SK-N-SH (cell line): ENCODE results near the gene FTO. TPM values are rescaled to one million over a fixed set of nuclear protein-coding genes. Genes with fewer than 3 reads are reported as not detected.

ENCODE experiments used
- CTCF ChIA-PET: fragments of 300-600, 350-600 bp; formaldehyde crosslinking; extraction: SDS; loops from one replicate; lab custom pipeline; 2021; lab: Yijun Ruan, JAX
- POLR2A ChIA-PET: fragments of 350-600 bp; sonication (Branson Sonifier 250); formaldehyde crosslinking; extraction: SDS; loops from one replicate; lab custom pipeline; 2020; ENCODE audit warnings: antibody characterized with exemption, inconsistent platforms; lab: Yijun Ruan, JAX
- DNase-seq: peaks from one replicate; pipeline ENCODE4 v3.0.0; 2012
- H2AFZ ChIP-seq: fragments of 200-600 bp; sonication (generic); 2 replicates; pipeline ENCODE4 v1.8.1; 2016; ENCODE audit warnings: antibody characterized with exemption, mild to moderate bottlenecking, low read depth
- H3F3A ChIP-seq: fragments of 200-600 bp; sonication (generic); replicated peaks from 2 replicates; pipeline ENCODE3; 2016; ENCODE audit warnings: antibody characterized with exemption, mild to moderate bottlenecking; ENCODE audit not compliant: insufficient read depth
- H3K27ac ChIP-seq, 2 experiments: fragments of 200-500 bp in 1 of 2; fragments of 200-600 bp in 1 of 2; sonication (Bioruptor generic) in 1 of 2; sonication (generic), shearing (Covaris generic) in 1 of 2; 2 replicates each; pipeline versions ENCODE4 v1.5.1 to v1.6.1; 2014 to 2016; ENCODE audit warnings: low read depth in 2 of 2, inconsistent platforms in 1 of 2, low read length in 1 of 2, mild to moderate bottlenecking in 1 of 2, mixed read lengths in 1 of 2
- H3K27me3 ChIP-seq: fragments of 200-600 bp; sonication (generic), shearing (Covaris generic); 2 replicates; pipeline ENCODE4 v1.6.1; 2016; ENCODE audit warnings: mixed run types; ENCODE audit not compliant: insufficient read depth
- H3K36me3 ChIP-seq, 2 experiments: fragments of 200-500 bp in 1 of 2; fragments of 200-600 bp in 1 of 2; sonication (Bioruptor generic) in 1 of 2; sonication (generic) in 1 of 2; replicated peaks in 1 of 2; 2 replicates each; pipeline versions ENCODE3 to v1.5.1; 2014 to 2016; ENCODE audit warnings: low read length in 1 of 2, mild to moderate bottlenecking in 1 of 2; ENCODE audit not compliant: insufficient read depth in 2 of 2, control insufficient read depth in 1 of 2
- H3K4me1 ChIP-seq, 2 experiments: fragments of 200-500 bp in 1 of 2; fragments of 200-600 bp in 1 of 2; sonication (Bioruptor generic) in 1 of 2; sonication (generic), shearing (Covaris generic) in 1 of 2; 2 replicates each; pipeline versions ENCODE4 v1.5.1 to v1.6.1; 2014 to 2016; ENCODE audit warnings: low read depth in 1 of 2, low read length in 1 of 2, mixed run types in 1 of 2; ENCODE audit not compliant: insufficient read depth in 2 of 2, control insufficient read depth in 1 of 2
- H3K4me2 ChIP-seq: fragments of 200-600 bp; sonication (generic), shearing (Covaris generic); 2 replicates; pipeline ENCODE4 v1.6.1; 2017; ENCODE audit warnings: mixed run types
- H3K4me3 ChIP-seq, 2 experiments: fragments of 200-500 bp in 1 of 2; fragments of 200-600 bp in 1 of 2; sonication (Bioruptor generic) in 1 of 2; sonication (generic), shearing (Covaris generic) in 1 of 2; 2 replicates each; pipeline versions ENCODE4 v1.5.1 to v1.8.1; 2014 to 2016; ENCODE audit warnings: low read depth in 2 of 2, inconsistent platforms in 1 of 2, low read length in 1 of 2, mild to moderate bottlenecking in 1 of 2, mixed read lengths in 1 of 2, moderate library complexity in 1 of 2
- H3K79me2 ChIP-seq: fragments of 200-600 bp; sonication (generic); 2 replicates; pipeline ENCODE4 v1.8.1; 2017; ENCODE audit warnings: mild to moderate bottlenecking; ENCODE audit not compliant: insufficient read depth
- H3K9ac ChIP-seq: fragments of 200-600 bp; sonication (generic); 2 replicates; pipeline ENCODE4 v1.6.1; 2017; ENCODE audit warnings: mixed run types
- H3K9me2 ChIP-seq: fragments of 200-600 bp; sonication (generic); 2 replicates; pipeline ENCODE4 v1.6.1; 2017; ENCODE audit warnings: mixed run types
- H3K9me3 ChIP-seq: fragments of 200-600 bp; sonication (generic); 2 replicates; pipeline ENCODE4 v1.6.1; 2017; ENCODE audit warnings: mixed run types, mild to moderate bottlenecking, moderate library complexity
- H4K20me1 ChIP-seq: fragments of 200-600 bp; sonication (generic); 2 replicates; pipeline ENCODE4 v1.6.1; 2017; ENCODE audit warnings: mild to moderate bottlenecking, mixed run types; ENCODE audit not compliant: insufficient read depth
- EZH2phosphoT487 ChIP-seq: fragments of 200-600 bp; sonication (generic); IDR thresholded peaks from 2 replicates; pipeline ENCODE4 v1.6.1; 2017; ENCODE audit warnings: low read depth, mixed run types, mild to moderate bottlenecking, antibody characterized with exemption, moderate library complexity, borderline replicate concordance
- FOSL2 ChIP-seq: IDR thresholded peaks from 2 replicates; pipeline ENCODE4 v1.4.0; 2012; ENCODE audit warnings: low read depth, mild to moderate bottlenecking, moderate library complexity, borderline replicate concordance
- FOXJ3 ChIP-seq: sonication (generic); formaldehyde crosslinking; IDR thresholded peaks from 2 replicates; pipeline ENCODE4 v1.5.1; 2020; ENCODE audit warnings: mild to moderate bottlenecking, missing genetic modification reagents
- GABPA ChIP-seq: IDR thresholded peaks from 2 replicates; pipeline ENCODE4 v1.4.0; 2012; ENCODE audit warnings: low read depth, mild to moderate bottlenecking
- JUND ChIP-seq: IDR thresholded peaks from 2 replicates; pipeline ENCODE4 v1.4.0; 2012
- MAX ChIP-seq: IDR thresholded peaks from 2 replicates; pipeline ENCODE4 v1.4.0; 2012; ENCODE audit warnings: low read depth
- NFIC ChIP-seq: IDR thresholded peaks from 2 replicates; pipeline ENCODE4 v1.4.0; 2012; ENCODE audit warnings: borderline replicate concordance
- PBX3 ChIP-seq: IDR thresholded peaks from 2 replicates; pipeline ENCODE4; 2012
- RAD21 ChIP-seq: IDR thresholded peaks from 2 replicates; pipeline ENCODE4 v1.6.1; 2012; ENCODE audit warnings: mild to moderate bottlenecking, low read length
- RFX5 ChIP-seq: IDR thresholded peaks from 2 replicates; pipeline ENCODE4 v1.6.1; 2012; ENCODE audit warnings: mild to moderate bottlenecking, improper control_type of control experiment, low read length
- SIN3A ChIP-seq: IDR thresholded peaks from 2 replicates; pipeline ENCODE4 v1.6.1; 2012; ENCODE audit warnings: low read depth, mild to moderate bottlenecking, low read length, moderate library complexity, borderline replicate concordance
- SMC3 ChIP-seq: IDR thresholded peaks from 2 replicates; pipeline ENCODE4 v1.6.1; 2012; ENCODE audit warnings: low read depth, low read length, improper control_type of control experiment
- USF2 ChIP-seq: fragments of 150-350 bp; IDR thresholded peaks from 2 replicates; pipeline ENCODE4 v1.6.1; 2017; ENCODE audit warnings: antibody characterized with exemption, low read length, low read depth, borderline replicate concordance
- YY1 ChIP-seq: IDR thresholded peaks from 2 replicates; pipeline ENCODE4 v1.4.0; 2012; ENCODE audit warnings: low read depth, mild to moderate bottlenecking
- ZBTB33 ChIP-seq: IDR thresholded peaks from 2 replicates; pipeline ENCODE4 v1.4.0; 2012; ENCODE audit warnings: low read depth, borderline replicate concordance
- WGBS: methylation state at CpG from one replicate; pipeline ENCODE4 v1.1.6; 2017; ENCODE audit warnings: low lambda C conversion rate; 5-methylcytosine and 5-hydroxymethylcytosine counted together
- polyA plus RNA-seq, 3 experiments: library from polyadenylated mRNA; depleted of rRNA; stranded (reverse); fragments of >200 nt; gene quantifications; 2 replicates each; pipeline ENCODE4 v1.2.3, GENCODE V29; 2012

Gene FTO
- polyA plus RNA-seq, 1 of the 3 experiments (the other 2 are of a cell fraction) = 41.2 TPM

- H3K36me3 ChIP-seq = peaks cover 3 to 4% of the 10 kb centered on the region in 2 experiments
- H3K27ac ChIP-seq = no peak overlapping the region
- H3K4me3 ChIP-seq = no peak overlapping the region
- 79% methylated on average over 1 of the region's 1 CpG for WGBS
- CTCF ChIA-PET = no interaction called here
- DNase-seq = no peak
- H3K9me3 ChIP-seq = no peaks in the 10 kb centered on the region
- POLR2A ChIA-PET = no interaction called here
- no peaks in the 10 kb centered on the region for H4K20me1 ChIP-seq
- H3K79me2 ChIP-seq = no peaks in the 10 kb centered on the region
- H3K9me2 ChIP-seq = no peaks in the 10 kb centered on the region
- no peaks in the 10 kb centered on the region for H3K27me3 ChIP-seq
- no peak overlapping the region for H3K4me2 ChIP-seq
- H2AFZ ChIP-seq = no peak overlapping the region
- no peak overlapping the region for H3K9ac ChIP-seq
- TF ChIP-seq NFIC (0 out of 2 replicates have a peak, but pooled peaks have one; percentile 15), JUND (peak; percentile 28; the same call in 1 of the 2 replicates), FOSL2 (peak; percentile 50; the same call in 1 of the 2 replicates), YY1 (no peak)
- TF ChIP-seq, all 33 proteins: peak for 3
- H3F3A ChIP-seq = no peaks in the 10 kb centered on the region
- no peaks in the 10 kb centered on the region for H3K4me1 ChIP-seq
Measured at GRCh38 chr16:53872248-53873221, 168.6 kb downstream of the FTO start.

GRCh38 chr16:53876811-53877210 lies 172.9 kb downstream of the FTO start:
- Histone ChIP-seq H3K79me2 (no peaks in the 10 kb centered on the region), H3K9me2 (no peaks in the 10 kb centered on the region)

GRCh38 chr16:53878216-53878615 lies 174.3 kb downstream of the FTO start:
- POLR2A ChIA-PET = no interaction called here
- Histone ChIP-seq H3K4me1 (no peaks in the 10 kb centered on the region), H2AFZ (no peak overlapping the region), H3K4me2 (no peak overlapping the region), H3K9me2 (no peaks in the 10 kb centered on the region), H3K4me3 (no peak overlapping the region), H3K27ac (no peak overlapping the region), H3K9me3 (no peaks in the 10 kb centered on the region), H4K20me1 (no peaks in the 10 kb centered on the region), H3K27me3 (no peaks in the 10 kb centered on the region), H3F3A (no peaks in the 10 kb centered on the region), H3K36me3 (peaks cover 8% of the 10 kb centered on the region in 2 experiments), H3K79me2 (no peaks in the 10 kb centered on the region), H3K9ac (no peak overlapping the region)
- TF ChIP-seq PBX3 = no peak
- no peak for TF ChIP-seq USF2
- no peak for TF ChIP-seq JUND
- no peak for TF ChIP-seq GABPA
- TF ChIP-seq RFX5 = no peak
- TF ChIP-seq FOSL2 = no peak
- no peak for TF ChIP-seq EZH2phosphoT487
- TF ChIP-seq ZBTB33 = no peak
- TF ChIP-seq MAX = no peak
- TF ChIP-seq NFIC = no peak
- no peak for TF ChIP-seq RAD21
- no peak for TF ChIP-seq SMC3
- TF ChIP-seq SIN3A = no peak
- CTCF ChIA-PET = interaction anchor here (0.6 to 1.2 kb wide), 3 partner anchors 13 to 1260 kb away, joined by 3 read pairs; no protein-coding TSS in a partner anchor
- DNase-seq = no peak
- WGBS = over 99% methylated on average over 4 of the region's 4 CpGs

More at GRCh38 chr16:53876811-53877210, 172.9 kb downstream of the FTO start:
- Histone ChIP-seq H3K27me3 (no peaks in the 10 kb centered on the region), H3K4me1 (no peaks in the 10 kb centered on the region), H3F3A (no peaks in the 10 kb centered on the region), H3K9ac (no peak overlapping the region), H4K20me1 (no peaks in the 10 kb centered on the region), H3K4me2 (no peak overlapping the region), H3K36me3 (peaks cover 8% of the 10 kb centered on the region in 2 experiments), H3K4me3 (no peak overlapping the region), H2AFZ (no peak overlapping the region), H3K27ac (no peak overlapping the region), H3K9me3 (no peaks in the 10 kb centered on the region)
- no peak for TF ChIP-seq MAX
- no peak for TF ChIP-seq FOXJ3
- DNase-seq = no peak
- POLR2A ChIA-PET = no interaction called here
- WGBS = 98% methylated on average over 5 of the region's 5 CpGs
- CTCF ChIA-PET = no interaction called here
